GM23248 (cell line): ENCODE measurements around the gene NAGK.

Source experiments
- EZH2 ChIP-seq: fragments of 200-600 bp; sonication (generic); IDR thresholded peaks from 2 replicates; pipeline ENCODE4 v1.6.1; 2018; ENCODE audit warnings: antibody characterized with exemption, mild to moderate bottlenecking; ENCODE audit not compliant: insufficient read depth, poor library complexity, severe bottlenecking
- EZH2phosphoT487 ChIP-seq: fragments of 200-600 bp; sonication (generic); IDR thresholded peaks from 2 replicates; pipeline ENCODE4 v1.6.1; 2018; ENCODE audit warnings: antibody characterized with exemption, moderate library complexity, mild to moderate bottlenecking, low read depth; ENCODE audit not compliant: insufficient read depth

DNA sequence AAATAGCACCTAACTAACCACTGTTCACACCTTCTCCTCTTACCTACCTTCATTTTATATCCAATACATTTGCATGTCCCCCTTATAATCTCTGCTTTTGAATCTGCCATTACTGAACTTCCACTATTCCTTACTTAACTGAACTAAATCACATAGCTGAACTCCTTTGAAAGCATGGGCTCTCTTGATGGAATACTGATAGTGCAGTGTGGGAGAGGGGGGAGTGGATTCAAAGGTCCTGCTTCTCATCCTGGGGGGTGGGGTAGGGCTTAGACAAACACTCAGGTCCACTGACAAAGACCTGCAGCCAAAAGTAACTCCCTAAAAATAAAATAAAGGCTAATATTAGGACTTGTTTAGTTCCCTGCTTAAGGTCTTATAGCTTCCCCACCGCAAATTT is 53.0 kb downstream of the NAGK start:
- TF ChIP-seq EZH2phosphoT487, result no peak
- no peak for TF ChIP-seq EZH2
